ENCODE measurements around the gene USP37. TPM values are rescaled to one million over a fixed set of nuclear protein-coding genes. Genes with fewer than 3 reads are reported as not detected.

USP37 gene
- total RNA-seq, 1 experiment from 2014 or later: 11.6 TPM

DNA sequence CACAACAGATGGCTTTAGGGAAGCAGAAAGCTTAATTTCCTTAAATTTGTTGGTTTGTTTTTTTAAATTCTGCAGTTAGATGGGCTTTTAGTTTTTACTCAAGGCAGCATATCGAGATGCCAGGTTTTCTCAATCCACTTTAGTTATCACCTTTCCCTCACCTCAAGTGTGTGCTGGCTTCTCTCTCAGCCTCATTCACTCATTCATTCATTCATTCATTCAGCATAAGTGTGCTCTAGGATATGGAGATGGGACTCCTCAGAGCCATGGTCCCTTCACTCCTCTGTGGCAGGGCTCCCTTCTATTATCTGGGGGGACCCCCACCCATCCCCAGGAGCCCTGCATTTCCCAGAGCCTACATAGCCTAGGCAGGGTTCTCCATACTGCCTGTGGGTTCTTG is 130.2 kb downstream of the USP37 start:
- Histone ChIP-seq H3K4me1 (ENCODE audit: insufficient read depth, low read length) (no peaks in the 10 kb centered on the region), H2AFZ (ENCODE audit: low read length) (no peak overlapping the region), H3K27ac (ENCODE audit: low read length) (no peak overlapping the region), H4K20me1 (ENCODE audit: low read length) (no peaks in the 10 kb centered on the region), H3K36me3 (ENCODE audit: low read depth, low read length) (no peaks in the 10 kb centered on the region), H3K4me2 (ENCODE audit: low read length) (no peak overlapping the region), H3F3A (ENCODE audit: low read length, unreplicated experiment) (no peaks in the 10 kb centered on the region), H3K9me2 (replicated peaks; ENCODE audit: low read length) (no peaks in the 10 kb centered on the region), H3K4me3 (ENCODE audit: low read length) (no peak overlapping the region), H3K9ac (ENCODE audit: low read length) (no peak overlapping the region), H3K9me3 (ENCODE audit: low read length) (no peaks in the 10 kb centered on the region), H3K79me2 (ENCODE audit: low read length) (no peaks in the 10 kb centered on the region), H3K27me3 (ENCODE audit: low read length) (no peaks in the 10 kb centered on the region)
- TF ChIP-seq EZH2phosphoT487 (IDR thresholded peaks at IDR 0.05; ENCODE audit: borderline replicate concordance, low read length): no peak
- TF ChIP-seq, protein P1, sequence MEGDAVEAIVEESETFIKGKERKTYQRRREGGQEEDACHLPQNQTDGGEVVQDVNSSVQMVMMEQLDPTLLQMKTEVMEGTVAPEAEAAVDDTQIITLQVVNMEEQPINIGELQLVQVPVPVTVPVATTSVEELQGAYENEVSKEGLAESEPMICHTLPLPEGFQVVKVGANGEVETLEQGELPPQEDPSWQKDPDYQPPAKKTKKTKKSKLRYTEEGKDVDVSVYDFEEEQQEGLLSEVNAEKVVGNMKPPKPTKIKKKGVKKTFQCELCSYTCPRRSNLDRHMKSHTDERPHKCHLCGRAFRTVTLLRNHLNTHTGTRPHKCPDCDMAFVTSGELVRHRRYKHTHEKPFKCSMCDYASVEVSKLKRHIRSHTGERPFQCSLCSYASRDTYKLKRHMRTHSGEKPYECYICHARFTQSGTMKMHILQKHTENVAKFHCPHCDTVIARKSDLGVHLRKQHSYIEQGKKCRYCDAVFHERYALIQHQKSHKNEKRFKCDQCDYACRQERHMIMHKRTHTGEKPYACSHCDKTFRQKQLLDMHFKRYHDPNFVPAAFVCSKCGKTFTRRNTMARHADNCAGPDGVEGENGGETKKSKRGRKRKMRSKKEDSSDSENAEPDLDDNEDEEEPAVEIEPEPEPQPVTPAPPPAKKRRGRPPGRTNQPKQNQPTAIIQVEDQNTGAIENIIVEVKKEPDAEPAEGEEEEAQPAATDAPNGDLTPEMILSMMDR (conservative IDR thresholded peaks at IDR 0.05; ENCODE audit: low read depth, low read length): no peak
- no peak for TF ChIP-seq EZH2 (IDR thresholded peaks at IDR 0.05; ENCODE audit: low read length, unreplicated experiment)
- BruUV-seq (replicated peaks): no TSS peak
- POLR2A ChIA-PET (ENCODE audit: unreplicated experiment): no interaction called here
- CTCF ChIA-PET: no interaction called here
- DNase-seq (no peak), ATAC-seq (no peak)
- intact Hi-C loops (cut with micrococcal nuclease): no loop called here

DNA sequence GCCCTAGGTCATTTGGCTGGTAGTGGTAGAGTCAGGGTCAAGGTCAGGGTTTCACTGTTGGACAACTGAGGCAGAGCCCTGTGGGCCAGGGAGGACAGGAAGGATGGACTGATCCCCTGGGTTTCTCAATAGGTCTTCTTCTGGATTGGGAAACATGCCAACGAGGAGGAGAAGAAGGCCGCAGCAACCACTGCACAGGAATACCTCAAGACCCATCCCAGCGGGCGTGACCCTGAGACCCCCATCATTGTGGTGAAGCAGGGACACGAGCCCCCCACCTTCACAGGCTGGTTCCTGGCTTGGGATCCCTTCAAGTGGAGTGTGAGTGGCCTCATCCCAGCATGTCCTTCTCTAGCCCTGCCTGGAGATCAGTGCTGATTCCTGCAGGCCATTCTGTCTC is 131.2 kb downstream of the USP37 start:
- BruUV-seq (replicated peaks): no TSS peak
- ATAC-seq (no peak), DNase-seq (no peak)
- no peaks in the 10 kb centered on the region for H3K9me3 ChIP-seq (ENCODE audit: low read length)
- H4K20me1 ChIP-seq (ENCODE audit: low read length): no peaks in the 10 kb centered on the region
- no peaks in the 10 kb centered on the region for H3F3A ChIP-seq (ENCODE audit: low read length, unreplicated experiment)
- POLR2A ChIA-PET (ENCODE audit: unreplicated experiment): no interaction called here
- no peak overlapping the region for H3K4me2 ChIP-seq (ENCODE audit: low read length)
- H3K79me2 ChIP-seq (ENCODE audit: low read length): no peaks in the 10 kb centered on the region
- no peak overlapping the region for H3K27ac ChIP-seq (ENCODE audit: low read length)
- CTCF ChIA-PET: no interaction called here
- no peak overlapping the region for H2AFZ ChIP-seq (ENCODE audit: low read length)
- no peak overlapping the region for H3K4me3 ChIP-seq (ENCODE audit: low read length)
- intact Hi-C loops (cut with micrococcal nuclease): no loop called here
- no peaks in the 10 kb centered on the region for H3K4me1 ChIP-seq (ENCODE audit: insufficient read depth, low read length)
- no peaks in the 10 kb centered on the region for H3K27me3 ChIP-seq (ENCODE audit: low read length)
- TF ChIP-seq EZH2phosphoT487 (IDR thresholded peaks at IDR 0.05; ENCODE audit: borderline replicate concordance, low read length): no peak
- TF ChIP-seq, protein P1 (conservative IDR thresholded peaks at IDR 0.05; ENCODE audit: low read depth, low read length): no peak
- no peak for TF ChIP-seq EZH2 (IDR thresholded peaks at IDR 0.05; ENCODE audit: low read length, unreplicated experiment)
- no peak overlapping the region for H3K9ac ChIP-seq (ENCODE audit: low read length)
- no peaks in the 10 kb centered on the region for H3K9me2 ChIP-seq (replicated peaks; ENCODE audit: low read length)
- H3K36me3 ChIP-seq (ENCODE audit: low read depth, low read length): no peaks in the 10 kb centered on the region

DNA sequence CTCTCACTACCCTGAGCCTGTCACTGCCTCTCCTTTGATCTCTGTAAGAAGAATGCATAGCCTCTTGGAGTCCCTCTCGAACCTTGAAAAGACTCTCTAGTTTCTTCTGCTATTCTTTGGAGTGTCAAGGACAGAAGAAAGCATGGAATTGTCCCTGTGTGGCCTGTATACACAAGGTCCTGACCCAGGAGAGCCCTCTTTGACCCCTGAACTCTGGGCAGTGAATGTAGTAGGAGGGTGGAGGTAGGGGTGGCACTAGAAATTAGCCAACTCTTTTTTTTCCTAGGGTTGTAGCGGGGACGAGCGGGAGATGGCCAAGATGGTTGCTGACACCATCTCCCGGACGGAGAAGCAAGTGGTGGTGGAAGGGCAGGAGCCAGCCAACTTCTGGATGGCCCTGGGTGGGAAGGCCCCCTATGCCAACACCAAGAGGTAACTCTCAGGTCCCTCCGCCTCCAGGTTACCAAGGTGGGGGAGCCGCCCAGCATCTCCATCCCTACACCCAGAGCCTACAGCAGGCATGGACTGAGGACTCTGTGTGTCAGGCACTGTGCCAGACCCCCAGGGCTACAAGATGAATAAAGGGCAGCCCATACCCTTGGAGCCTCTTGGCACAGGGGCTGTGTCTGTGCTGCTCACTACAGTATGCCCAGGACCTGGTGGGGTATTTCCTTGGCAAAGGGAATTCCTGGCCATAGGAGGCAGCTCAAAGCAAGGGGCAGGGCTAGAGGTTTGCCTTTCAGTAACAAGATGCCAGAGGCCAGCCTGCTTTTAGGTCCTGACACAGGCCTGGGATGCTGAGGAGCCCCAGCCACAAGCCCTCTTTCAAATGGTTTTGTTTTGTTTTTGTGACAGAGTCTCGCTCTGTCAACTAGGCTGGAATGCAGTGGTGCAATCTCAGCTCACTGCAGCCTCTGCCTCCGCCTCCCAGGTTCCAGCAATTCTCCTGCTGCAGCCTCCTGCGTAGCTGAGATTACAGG is 132.9 kb downstream of the USP37 start:
- H4K20me1 ChIP-seq (ENCODE audit: low read length): no peaks in the 10 kb centered on the region
- ATAC-seq (no peak), DNase-seq (no peak)
- no peaks in the 10 kb centered on the region for H3K79me2 ChIP-seq (ENCODE audit: low read length)
- no peaks in the 10 kb centered on the region for H3F3A ChIP-seq (ENCODE audit: low read length, unreplicated experiment)
- H3K27me3 ChIP-seq (ENCODE audit: low read length): no peaks in the 10 kb centered on the region
- H3K9me3 ChIP-seq (ENCODE audit: low read length): no peaks in the 10 kb centered on the region
- no peak overlapping the region for H3K9ac ChIP-seq (ENCODE audit: low read length)
- H3K27ac ChIP-seq (ENCODE audit: low read length): no peak overlapping the region
- CTCF ChIA-PET: no interaction called here
- H3K36me3 ChIP-seq (ENCODE audit: low read depth, low read length): no peaks in the 10 kb centered on the region
- H3K9me2 ChIP-seq (replicated peaks; ENCODE audit: low read length): no peaks in the 10 kb centered on the region
- BruUV-seq (replicated peaks): no TSS peak
- no peak overlapping the region for H2AFZ ChIP-seq (ENCODE audit: low read length)
- no peak for TF ChIP-seq EZH2phosphoT487 (IDR thresholded peaks at IDR 0.05; ENCODE audit: borderline replicate concordance, low read length)
- TF ChIP-seq EZH2 (IDR thresholded peaks at IDR 0.05; ENCODE audit: low read length, unreplicated experiment): no peak
- TF ChIP-seq, protein P1 (conservative IDR thresholded peaks at IDR 0.05; ENCODE audit: low read depth, low read length): no peak
- H3K4me1 ChIP-seq (ENCODE audit: insufficient read depth, low read length): no peaks in the 10 kb centered on the region
- POLR2A ChIA-PET (ENCODE audit: unreplicated experiment): no interaction called here
- intact Hi-C loops (cut with micrococcal nuclease): no loop called here
- H3K4me3 ChIP-seq (ENCODE audit: low read length): no peak overlapping the region
- no peak overlapping the region for H3K4me2 ChIP-seq (ENCODE audit: low read length)
